Activated T-cell treated with anti-CD3 and anti-CD28 coated beads, Interleukin-2, amount 50 U/mL, for 1 hour (primary cell): ENCODE measurements around the gene HES1.
"Not testable (repeated sequence)": the region's sequence is repeated elsewhere in the genome, so short reads cannot be mapped to it uniquely, and the experiment has no call there.

ENCODE experiments used
- DNase-seq: peaks from one replicate; pipeline ENCODE4 v3.0.0-alpha.2; 2020

HES1 gene, protein sequence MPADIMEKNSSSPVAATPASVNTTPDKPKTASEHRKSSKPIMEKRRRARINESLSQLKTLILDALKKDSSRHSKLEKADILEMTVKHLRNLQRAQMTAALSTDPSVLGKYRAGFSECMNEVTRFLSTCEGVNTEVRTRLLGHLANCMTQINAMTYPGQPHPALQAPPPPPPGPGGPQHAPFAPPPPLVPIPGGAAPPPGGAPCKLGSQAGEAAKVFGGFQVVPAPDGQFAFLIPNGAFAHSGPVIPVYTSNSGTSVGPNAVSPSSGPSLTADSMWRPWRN

DNA sequence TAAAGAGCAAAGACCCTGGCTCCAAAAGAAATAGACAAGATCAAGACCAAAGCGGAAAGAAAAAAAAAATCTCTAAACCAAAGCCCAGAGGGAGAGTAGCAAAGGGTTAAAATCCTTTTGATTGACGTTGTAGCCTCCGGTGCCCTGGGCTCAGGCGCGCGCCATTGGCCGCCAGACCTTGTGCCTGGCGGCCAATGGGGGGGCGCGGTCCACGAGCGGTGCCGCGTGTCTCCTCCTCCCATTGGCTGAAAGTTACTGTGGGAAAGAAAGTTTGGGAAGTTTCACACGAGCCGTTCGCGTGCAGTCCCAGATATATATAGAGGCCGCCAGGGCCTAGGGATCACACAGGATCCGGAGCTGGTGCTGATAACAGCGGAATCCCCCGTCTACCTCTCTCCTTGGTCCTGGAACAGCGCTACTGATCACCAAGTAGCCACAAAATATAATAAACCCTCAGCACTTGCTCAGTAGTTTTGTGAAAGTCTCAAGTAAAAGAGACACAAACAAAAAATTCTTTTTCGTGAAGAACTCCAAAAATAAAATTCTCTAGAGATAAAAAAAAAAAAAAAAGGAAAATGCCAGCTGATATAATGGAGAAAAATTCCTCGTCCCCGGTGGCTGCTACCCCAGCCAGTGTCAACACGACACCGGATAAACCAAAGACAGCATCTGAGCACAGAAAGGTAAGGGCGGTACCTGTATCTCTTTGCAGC, at the start of gene HES1:
HES1 (plus strand) TSS at position 343 of the 713 bp plus-strand sequence; CDS start at position 576, 233 bp downstream.
- peak; percentile 30 for DNase-seq

DNA sequence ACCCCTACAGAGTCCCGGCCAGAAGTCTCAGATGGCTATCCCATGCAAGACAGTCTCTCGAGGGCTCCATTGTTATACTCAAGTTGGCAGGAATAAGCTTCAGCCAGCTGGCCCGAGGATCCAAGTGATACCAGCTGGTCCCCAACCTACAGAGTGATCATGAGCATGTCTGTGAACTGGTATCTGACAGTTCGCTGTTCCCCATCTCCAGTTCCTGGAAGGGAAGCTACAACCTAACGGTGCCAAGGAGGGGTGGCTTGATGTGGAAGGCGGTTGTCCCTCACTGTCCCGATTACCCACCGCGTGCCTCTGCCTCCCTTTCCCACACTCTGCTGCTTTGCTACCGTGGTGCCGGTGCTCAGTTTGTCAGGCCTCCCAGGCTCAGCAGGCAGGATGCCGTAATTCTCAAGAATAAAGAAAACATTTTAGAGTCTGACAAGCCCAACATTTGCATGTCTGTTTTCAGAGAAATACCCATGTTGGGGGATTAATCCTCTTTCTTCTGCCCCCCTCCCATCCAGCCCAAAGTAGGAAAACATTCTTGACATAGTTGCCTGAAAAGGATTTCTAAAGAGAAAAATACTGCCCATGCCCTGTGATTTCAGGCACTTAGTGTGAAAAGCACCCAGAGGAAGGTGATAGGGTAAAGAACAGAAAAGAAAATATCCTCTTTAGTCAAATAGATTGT, 49.4 kb upstream of the HES1 start:
- no peak for DNase-seq

DNA sequence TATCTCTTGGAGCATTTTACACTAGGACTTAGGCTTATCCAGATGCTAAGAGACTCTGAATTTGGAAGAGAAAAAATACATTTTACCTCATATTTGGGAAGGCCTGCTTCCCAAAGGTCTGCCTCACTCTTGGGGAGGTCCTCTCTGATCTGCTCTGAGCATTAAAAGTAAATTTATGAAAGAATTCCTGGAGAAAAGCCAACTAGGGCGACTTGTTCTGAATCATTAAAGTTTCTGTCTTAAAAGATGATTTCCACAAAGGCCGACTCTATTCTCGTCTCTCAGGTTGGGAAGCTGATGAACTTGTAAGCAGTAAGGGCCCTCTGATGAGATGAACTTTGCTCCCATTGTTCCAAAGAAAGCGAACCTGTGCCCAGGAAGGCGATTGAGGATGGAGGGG, 48.7 kb upstream of the HES1 start:
- no peak for DNase-seq

DNA sequence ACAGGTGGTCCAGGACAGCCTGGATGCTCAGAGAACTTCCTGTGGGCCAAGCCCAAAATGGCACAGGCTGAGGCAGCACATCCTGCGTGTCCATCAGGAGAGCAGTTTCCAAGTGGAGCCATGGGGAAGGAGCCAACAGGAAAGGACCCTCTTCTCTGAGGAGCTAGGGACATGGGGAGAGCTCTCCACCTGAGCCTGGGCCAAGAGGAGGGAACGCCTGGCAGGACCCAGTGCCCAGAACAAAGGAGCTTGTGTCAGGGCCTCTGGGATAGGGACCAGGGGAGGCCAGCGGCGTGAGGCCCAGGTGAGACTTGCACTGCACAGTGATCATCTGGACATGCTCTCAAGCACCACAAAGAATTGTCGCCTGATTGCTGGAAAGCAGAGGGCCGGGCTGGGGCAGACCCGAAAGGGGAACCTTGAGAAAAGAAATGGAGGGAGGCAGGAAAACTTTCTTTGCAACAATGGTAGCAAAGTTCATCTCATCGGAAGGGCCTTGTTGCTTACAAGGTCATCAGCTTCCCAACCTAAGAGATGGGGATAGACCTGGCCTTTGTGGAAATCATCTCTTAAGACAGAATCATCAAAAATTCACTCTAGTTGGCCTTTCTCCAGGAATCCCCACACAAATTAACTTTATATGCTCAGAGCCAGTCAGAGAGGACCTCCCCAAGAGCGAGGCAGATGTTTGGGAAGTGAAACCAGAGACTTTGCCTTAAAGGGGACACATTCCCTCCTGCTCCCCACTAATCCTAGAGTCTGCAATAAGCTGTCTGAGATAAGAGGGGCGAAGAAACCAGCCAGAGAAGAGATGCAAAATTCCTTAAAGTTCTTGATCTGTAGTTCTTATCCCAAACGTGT, 47.7 kb upstream of the HES1 start:
- DNase-seq, result no peak

DNA sequence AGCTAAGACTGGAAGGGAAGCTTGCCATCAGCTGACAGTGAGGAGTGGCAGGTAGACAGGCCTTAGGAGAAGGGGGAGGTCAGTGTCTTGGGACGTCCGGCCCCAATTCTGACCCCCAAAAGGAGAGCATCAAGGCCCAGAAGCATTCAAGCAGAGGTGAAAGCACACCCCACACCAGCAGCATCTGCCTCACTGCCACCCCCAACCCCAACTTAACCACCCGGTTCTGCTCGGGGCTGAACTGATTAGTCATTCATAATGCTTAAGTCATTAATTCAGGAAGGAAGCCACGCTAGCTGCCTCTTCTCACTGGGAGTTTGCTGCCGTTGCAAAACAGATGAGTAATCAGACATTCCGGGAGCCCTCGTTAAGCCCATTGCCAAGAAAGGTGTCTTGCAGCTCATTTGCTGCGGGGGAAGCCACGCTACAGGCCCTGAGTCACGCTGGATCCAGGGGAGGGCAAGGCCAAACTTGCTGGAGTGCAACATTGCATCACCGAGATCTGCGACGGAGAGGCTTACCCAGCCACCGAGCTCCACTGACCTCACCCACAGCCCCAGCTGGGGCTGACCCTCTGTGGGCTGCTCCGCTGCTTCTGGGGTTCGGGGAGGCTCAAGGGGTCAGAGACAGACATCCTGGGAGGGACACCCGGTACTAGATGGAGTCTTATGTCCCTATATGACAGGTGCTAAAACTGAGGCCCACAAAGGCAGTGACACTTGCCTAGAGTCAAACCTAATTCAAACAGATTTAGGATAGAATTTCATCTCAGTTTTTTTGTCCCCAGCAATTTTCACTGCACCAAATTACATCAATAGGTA, 46.4 kb upstream of the HES1 start:
- DNase-seq, result no peak

DNA sequence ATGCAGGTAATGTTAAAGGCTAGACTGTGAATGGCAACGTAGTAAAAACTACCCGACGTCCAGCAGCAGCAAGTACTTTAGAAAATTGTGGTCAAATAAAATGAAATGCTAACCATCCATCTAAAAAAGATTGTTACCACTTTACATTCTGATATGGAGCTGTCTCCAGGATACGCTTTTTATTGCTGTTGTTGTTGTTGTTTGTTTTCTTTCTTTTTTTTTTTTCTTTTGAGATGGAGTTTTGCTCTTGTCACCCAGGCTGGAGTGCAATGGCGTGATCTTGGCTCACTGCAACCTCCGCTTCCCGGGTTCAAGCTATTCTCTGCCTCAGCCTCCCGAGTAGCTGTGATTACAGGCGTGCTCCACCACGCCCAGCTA, 45.8 kb upstream of the HES1 start:
- not testable (repeated sequence) for DNase-seq

DNA sequence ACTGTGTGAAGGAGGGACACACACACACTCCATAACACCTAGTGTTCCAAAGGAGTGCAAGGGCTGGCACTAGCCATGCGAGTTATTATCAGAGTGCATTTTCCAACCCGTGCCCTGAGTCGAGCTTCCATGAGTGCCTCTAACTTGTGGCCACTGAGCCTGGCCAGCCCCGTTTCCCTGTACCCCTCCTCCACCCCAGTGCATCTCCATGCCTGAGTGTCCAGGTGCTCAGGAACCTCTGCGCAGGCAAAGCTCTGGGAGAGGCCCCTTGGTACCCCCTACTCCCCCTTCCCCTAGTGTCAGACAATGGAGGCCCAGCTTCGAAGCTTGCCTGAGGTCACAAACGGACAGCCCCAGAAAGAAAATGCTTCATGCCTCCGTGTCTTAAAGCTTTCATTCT, 45.2 kb upstream of the HES1 start:
- DNase-seq, result no peak

DNA sequence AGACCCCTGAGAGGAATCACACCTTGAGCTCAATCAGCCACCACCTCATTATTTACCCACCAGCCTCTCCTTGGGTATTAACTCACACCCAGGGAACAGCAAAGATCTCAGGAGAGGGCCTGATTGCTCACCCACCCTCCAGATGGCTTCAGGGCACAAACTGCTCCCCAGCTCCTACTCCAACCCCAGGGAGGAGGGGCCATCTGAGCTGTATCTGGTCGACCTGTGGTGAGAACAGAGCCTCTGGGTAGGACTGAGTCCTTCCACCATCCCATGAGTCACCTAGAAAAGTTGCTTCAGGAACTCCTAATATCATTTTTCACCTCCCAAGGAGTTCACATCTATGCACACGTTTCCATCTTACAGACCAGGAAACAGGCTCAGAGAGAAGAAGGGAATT, 44.8 kb upstream of the HES1 start:
- DNase-seq, result no peak

DNA sequence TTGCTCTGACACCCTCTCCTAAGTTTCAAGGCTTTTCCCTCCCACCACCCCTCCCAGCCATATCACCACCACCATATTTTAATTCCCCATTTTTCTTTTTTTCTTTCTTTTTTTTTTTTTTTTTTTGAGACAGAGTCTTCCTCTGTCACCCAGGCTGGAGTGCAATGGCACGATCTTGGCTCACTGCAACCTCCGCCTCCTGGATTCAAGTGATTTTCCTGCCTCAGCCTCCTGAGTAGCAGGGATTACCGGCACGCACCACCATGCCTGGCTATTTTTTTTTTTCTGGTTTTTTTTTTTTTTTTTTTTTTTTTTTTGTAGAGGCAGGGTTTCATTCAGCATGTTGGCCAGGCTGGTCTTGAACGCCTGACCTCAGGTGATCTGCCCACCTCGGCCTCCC, 44.1 kb upstream of the HES1 start:
- not testable (repeated sequence) for DNase-seq

DNA sequence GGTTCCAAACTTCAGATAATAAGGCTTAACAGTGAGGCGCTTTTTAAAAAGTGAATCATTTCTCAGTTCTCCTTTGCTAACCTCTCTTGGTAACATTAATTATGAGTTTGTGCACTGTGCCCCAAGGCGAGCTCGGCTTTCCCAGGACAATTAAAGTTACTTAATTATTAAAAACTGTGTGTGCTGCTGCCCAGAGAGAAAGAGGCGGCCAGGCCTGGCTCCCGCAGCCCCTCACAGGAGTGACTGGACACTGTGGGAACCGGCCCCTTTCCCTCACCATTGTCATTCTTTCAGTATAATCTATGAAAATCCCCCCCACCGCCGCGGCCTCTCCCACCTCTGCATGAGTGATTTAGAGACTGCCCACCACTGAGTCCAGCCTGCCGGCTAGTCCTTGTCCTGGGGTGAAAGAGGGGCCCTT, 43.1 kb upstream of the HES1 start:
- DNase-seq, result no peak

DNA sequence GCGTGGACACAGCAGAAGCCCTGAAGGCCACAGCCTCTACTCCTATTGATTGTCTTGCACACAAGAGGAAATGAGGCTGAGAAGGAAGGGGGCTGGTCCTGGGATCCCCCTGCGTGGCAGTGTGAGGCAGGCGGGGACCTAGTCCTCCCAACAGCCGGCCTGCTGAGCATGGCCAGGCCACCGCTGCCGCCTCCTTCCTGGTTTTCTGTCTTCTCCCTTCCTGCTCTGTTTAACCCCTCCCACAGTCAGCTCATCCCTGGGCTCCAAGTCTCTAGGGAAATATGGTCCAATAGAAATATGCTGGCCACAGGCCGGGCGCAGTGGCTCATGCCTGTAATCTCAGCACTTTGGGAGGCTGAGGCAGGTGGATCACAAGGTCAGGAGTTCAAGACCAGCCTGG, 42.1 kb upstream of the HES1 start:
- no peak for DNase-seq

DNA sequence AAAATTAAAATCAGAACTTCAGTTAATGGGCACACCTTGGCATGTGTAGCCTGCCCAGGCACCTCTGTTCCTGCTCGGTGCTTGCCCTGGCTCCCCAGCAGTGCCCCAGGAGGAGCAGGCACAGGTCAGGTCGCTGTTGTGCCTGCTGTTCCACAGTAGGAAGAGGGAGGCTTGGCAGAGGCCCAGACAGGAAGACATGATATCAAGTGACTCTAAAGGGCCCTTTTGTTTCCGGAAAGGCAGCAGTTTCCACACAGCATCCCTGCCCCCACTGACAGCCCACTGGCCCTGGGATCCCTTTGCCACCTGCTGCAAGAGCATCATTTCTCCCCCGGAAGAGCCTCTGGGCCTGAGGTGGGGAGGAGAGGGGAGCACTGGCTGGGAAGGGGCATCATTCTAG, 40.5 kb upstream of the HES1 start:
- no peak for DNase-seq

DNA sequence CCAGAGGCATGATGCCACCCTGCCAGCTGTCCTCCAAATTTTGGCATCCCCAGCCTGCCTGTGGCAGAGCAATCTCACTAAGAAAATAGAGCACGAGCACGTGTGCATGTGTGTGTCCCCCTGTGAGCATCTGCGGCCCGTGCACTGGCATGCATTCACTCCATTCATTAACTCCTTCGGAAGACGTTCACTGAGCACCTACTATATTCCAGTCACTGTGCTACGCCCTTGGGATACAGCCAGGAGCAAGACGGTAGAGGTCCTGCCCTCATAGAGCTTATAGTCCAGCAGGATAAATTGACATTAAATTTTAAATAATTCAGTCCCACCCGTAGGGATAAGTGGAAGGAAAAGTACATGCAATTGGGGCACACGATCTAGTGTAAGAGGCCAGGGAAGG, 40.0 kb upstream of the HES1 start:
- no peak for DNase-seq

DNA sequence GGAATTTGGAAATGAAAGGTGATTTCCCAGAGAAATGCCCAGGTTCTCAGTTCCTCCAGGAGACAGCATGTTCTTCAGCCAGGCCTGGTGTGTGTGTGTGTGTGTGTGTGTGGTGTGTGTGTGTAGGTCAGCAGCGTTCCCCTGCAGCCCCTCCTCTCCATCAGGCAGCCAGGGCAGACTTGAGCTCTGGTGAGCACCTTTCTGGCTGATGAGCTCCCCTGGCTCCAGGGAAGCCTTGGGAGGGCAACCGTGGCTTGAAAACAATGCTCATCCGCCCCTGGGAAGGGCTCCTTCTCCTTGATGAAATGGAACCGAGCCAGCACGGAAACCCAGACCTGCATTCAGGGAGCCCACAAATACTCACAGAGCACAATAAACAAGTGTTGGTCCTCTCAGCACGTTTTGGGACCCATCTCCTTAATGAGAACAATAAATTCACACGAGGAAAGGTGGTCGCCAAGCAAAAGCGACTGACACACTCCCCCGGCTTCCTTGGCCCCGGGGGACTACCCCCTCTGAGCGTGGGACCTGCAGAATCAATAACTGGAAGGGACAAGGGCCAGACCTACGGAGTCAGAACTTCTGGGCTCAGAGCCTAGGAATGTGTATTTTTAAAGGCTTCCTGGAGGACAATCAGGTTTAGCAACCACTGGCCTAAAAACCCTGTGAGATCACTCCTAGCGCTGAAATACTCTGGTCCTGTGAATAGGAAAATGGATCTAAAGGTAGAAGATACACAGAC, 38.6 kb upstream of the HES1 start:
- DNase-seq, result no peak

DNA sequence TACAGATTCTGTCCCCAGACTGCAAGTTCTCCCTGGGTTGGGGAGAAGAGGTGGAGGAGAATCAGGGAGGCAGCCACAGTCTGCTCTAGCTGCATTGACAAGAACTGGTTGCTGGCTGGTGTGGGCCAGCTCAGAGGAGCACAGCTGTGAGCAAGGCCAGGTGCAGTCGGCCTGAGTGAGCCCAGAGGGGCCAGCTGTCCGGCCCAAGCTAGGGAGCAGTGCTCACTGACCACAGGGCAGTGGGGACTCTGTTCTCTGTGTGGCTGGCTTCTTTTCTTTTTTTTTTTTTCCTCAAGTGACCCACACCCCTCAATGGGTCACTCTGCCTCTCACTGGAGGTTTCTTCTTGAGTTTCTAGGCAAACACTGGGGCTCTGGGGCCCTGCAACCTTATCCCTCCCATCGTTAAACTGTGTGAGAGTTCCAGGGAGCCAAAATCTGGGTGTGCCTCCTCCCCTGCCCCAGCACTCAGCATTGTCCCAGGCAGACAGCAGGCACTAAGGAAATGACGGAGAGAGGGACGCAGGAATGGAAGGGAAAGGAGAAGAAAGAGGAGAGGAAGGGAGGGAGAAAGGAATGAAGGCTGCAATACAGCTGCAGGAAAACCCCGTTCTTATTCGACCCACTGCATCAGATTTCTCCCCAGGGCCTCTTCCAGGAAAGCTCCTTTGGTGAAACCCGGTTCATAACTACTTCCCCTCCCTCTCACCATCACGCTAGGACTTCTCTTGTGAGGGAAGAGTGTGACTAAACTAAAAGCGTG, 37.7 kb upstream of the HES1 start:
- DNase-seq, result no peak

DNA sequence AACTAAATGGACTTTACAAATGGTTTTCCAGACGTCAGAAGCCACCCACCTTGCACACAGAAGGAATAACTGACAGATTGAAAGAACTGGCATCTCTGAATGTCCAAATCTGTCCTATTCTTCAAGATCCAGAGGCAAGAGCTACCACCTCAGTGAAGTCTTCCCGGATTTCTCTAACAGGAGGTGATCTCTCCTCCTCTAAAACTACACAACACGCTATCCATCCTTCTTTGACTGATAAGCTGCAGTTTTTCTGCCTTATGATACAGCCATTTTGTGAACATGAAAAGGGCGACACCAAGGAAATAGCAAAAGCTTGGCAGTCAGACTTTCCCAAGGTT, 37.1 kb upstream of the HES1 start:
- DNase-seq, result no peak

DNA sequence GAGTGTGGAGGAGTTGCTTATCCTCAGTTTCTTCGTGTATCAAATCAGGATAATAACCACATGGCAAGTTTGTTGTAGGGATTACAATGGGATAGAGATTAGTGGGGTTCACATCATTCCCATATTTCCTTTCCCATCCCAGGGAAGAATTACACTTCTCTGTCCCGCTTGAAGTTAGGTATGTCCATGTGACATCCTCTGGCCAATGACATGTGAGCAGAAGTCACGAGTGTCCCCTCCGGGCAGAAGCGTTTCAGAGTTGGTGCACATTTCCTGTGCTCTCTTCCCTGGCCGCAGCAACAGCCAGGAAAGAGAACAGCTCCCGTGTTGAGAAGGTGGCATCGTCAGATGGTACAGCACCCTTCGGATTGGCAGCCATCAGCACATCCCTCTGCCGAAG, 36.7 kb upstream of the HES1 start:
- no peak for DNase-seq

DNA sequence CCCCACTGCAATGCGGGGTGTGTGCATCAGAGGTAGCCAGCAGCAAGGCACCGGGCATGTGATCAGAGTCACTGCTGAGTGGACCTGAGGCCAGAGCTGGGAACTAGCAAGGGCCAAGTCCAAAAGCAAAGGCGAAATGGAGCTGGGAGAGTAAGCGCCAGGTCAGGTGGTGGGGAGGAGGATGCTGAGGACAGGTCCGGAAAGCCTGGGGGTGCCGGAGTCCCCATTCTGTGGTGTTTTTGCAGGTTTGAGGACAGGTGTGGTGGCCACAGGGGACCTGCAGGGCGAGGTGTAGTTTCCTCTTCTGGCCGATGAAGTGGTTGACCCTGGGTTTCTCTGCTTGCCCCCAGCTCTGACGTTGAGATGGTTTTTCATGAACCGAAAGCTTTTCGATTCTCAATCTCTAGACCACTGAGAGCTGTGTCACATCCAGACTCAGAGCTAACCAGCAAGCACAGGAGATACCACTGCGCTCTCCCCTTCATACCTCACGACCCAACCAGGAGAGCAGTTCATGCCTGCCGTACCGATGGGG, 35.0 kb upstream of the HES1 start:
- no peak for DNase-seq

DNA sequence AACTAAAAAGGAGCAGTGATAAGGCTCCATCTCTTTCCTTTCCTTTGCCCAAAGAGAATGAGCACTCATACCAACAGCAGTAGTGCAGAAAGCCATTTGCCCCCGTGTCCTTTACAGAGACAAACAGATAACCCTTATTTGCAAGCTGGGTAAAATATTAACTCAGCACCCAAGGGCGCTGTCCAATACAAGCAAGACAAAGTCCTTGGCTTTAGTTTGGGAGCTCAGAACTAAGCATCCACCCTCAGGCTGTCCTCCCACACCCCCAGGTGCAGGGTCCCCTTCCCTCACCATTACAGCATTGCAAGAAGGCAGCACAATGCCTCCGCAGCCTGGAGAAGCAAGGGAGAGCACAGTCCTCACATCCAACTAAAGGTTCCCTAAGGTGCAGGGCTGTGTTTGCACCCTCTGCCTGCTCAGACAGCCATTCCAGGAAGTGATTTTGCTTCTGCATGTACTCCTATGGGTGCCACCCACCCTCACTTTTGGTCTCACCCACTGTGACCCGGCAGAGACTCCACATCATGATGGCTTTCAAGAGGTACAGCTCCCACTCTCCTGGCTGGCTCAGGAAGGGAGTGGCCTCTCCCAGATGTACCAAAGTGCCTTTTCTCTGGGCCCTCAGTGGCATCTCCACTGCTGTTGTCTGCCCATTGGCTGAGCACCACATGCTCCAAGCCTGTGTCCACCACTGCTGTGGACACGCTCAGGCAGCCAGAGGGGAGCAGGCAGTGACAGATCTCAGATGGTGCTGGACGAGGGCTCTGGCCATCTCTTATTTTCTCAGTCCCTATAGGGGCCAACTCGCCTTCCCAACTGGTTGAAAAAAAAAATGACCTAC, 34.1 kb upstream of the HES1 start:
- DNase-seq, result no peak

DNA sequence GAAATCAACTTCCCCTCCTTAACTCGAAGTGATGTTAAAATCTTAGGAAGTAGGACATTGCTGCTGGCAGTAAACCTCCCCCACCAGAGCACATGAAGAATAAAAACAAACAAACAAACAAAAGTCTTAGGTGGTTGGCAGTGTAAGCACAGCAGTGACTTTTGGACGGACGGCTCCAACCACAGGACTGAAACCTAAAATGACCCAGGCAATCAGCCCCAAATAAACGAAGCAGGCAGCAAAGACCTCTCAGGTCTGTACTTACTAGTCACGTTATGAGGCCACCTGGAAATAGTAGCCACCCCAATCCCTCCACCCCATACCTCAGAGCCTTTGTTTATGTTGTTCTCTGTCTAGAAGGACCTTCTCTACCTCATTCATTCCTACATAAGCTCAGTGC, 33.5 kb upstream of the HES1 start:
- no peak for DNase-seq
